NOMO-1 (cell line): ENCODE results near the gene SYTL3.

Experiments
- DNase-seq, 2 experiments: peaks; one replicate each; lab custom pipeline; 2025; ENCODE audit not compliant: unreplicated experiment in 2 of 2; lab: John Stamatoyannopoulos, UW

SYTL3 gene

GRCh38 chr6:158770533-158771330, 120.9 kb downstream of the SYTL3 start:
- DNase-seq: no peak

- no peak for DNase-seq
These were observed 121.7 kb downstream of the SYTL3 start for GRCh38 chr6:158771399-158772152.

- DNase-seq: no peak
These were observed 122.3 kb downstream of the SYTL3 start for GRCh38 chr6:158772172-158772571.

GRCh38 chr6:158772851-158773371, 123.1 kb downstream of the SYTL3 start:
- no peak for DNase-seq

GRCh38 chr6:158773581-158774449, 124.0 kb downstream of the SYTL3 start:
- no peak for DNase-seq

- no peak for DNase-seq
These were observed 125.0 kb downstream of the SYTL3 start for GRCh38 chr6:158774717-158775449.

- DNase-seq: no peak
These were observed 126.0 kb downstream of the SYTL3 start for GRCh38 chr6:158775832-158776231.

- no peak for DNase-seq
These were observed 126.9 kb downstream of the SYTL3 start for GRCh38 chr6:158776737-158777136.

GRCh38 chr6:158777510-158777909, 127.7 kb downstream of the SYTL3 start:
- no peak for DNase-seq

- DNase-seq: no peak
These were observed 128.2 kb downstream of the SYTL3 start for GRCh38 chr6:158778005-158778527.

- DNase-seq: no peak
These were observed 130.5 kb downstream of the SYTL3 start for GRCh38 chr6:158780246-158780884.

- no peak for DNase-seq
These were observed 131.3 kb downstream of the SYTL3 start for GRCh38 chr6:158780988-158781691.

GRCh38 chr6:158781692-158782373, 132.0 kb downstream of the SYTL3 start:
- no peak for DNase-seq

GRCh38 chr6:158782432-158783166, 132.7 kb downstream of the SYTL3 start:
- no peak for DNase-seq

- DNase-seq: no peak
These were observed 133.3 kb downstream of the SYTL3 start for GRCh38 chr6:158783167-158783450.

GRCh38 chr6:158783851-158784250, 134.0 kb downstream of the SYTL3 start:
- no peak for DNase-seq

GRCh38 chr6:158784505-158784904, 134.7 kb downstream of the SYTL3 start:
- no peak for DNase-seq

- no peak for DNase-seq
These were observed 135.2 kb downstream of the SYTL3 start for GRCh38 chr6:158785036-158785435.
